H1 (cell line): ENCODE measurements around the gene ERMARD. TPM values are rescaled to one million over a fixed set of nuclear protein-coding genes. Genes with fewer than 3 reads are reported as not detected.

Experiments used
- ATF2 ChIP-seq: IDR thresholded peaks from 2 replicates; pipeline ENCODE4 v1.6.1; 2012; ENCODE audit warnings: low read length, inconsistent platforms
- EP300 ChIP-seq, 2 experiments: IDR thresholded peaks; 1 replicate in 1 of 2; 2 replicates in 1 of 2; pipeline ENCODE4 v1.6.1; 2011 to 2012; ENCODE audit warnings: low read depth in 2 of 2, low read length in 2 of 2, mild to moderate bottlenecking in 2 of 2, borderline replicate concordance in 1 of 2, inconsistent platforms in 1 of 2, moderate library complexity in 1 of 2
- KDM5A ChIP-seq: fragments of 200-600 bp; IDR thresholded peaks from 2 replicates; pipeline ENCODE4 v1.7.1; 2012; ENCODE audit warnings: mild to moderate bottlenecking, low read length, inconsistent platforms, mixed read lengths
- SIN3A ChIP-seq, 2 experiments: IDR thresholded peaks in 1 of 2; conservative IDR thresholded peaks in 1 of 2; 2 replicates each; pipeline ENCODE4 v1.6.1; 2011 to 2012; ENCODE audit warnings: low read length in 2 of 2, improper control_type of control experiment in 1 of 2, low read depth in 1 of 2, mild to moderate bottlenecking in 1 of 2
- polyA plus RNA-seq, 7 experiments: library from polyadenylated mRNA; depleted of rRNA in 3 of 7; stranded (reverse) in 5 of 7; unstranded in 2 of 7; fragments of >200 nt in 5 of 7; fragments of 200-250 nt in 2 of 7; gene quantifications; 1 replicate in 5 of 7; 2 replicates in 1 of 7; 4 replicates in 1 of 7; pipeline versions ENCODE4 v1.2.1 to v1.2.3, GENCODE V29; 2011 to 2013; ENCODE audit warnings: missing spikeins in 2 of 7, mixed read lengths in 2 of 7
- total RNA-seq: library from RNA; stranded (reverse); fragmentation: NEBNext Ultra II Directional; extraction: Animal tissue kit (Norgen Biotek cat#: 25700); gene quantifications from 2 replicates; pipeline ENCODE4 v1.2.1, GENCODE V29; 2021

ERMARD gene
- total and polyA plus RNA-seq, 2 of the 8 experiments (the other 6 are each of a cell fraction or from before 2014, with no cell fraction given), result 12.2 to 25.6 TPM

GRCh38 chr6:169809386-169809785 lies 58.0 kb downstream of the ERMARD start (continued):
- no peak for TF ChIP-seq KDM5A
- TF ChIP-seq SIN3A (conservative IDR thresholded peaks at IDR 0.05 in 1 of 2, IDR thresholded peaks at IDR 0.05 in 1 of 2; ENCODE audit: low read depth in 1 of 2, low read length in 2 of 2), result no peak
- TF ChIP-seq ATF2, result no peak
- TF ChIP-seq EP300 (IDR thresholded peaks at IDR 0.05; ENCODE audit: borderline replicate concordance in 1 of 2, low read depth in 2 of 2, low read length in 2 of 2), result no peak
- TF ChIP-seq, all 59 proteins: peak for 0
